ENCODE data around the gene SSH2. TPM values are rescaled to one million over a fixed set of nuclear protein-coding genes. Genes with fewer than 3 reads are reported as not detected.

Gene SSH2
- total and polyA plus RNA-seq, 8 donors = 23.5 to 85.5 (median 24.1) TPM

GRCh38 chr17:29747660-29748059 is 182.4 kb downstream of the SSH2 start:
- DNase-seq (no peak), ATAC-seq (no peak)
- no peaks in the 10 kb centered on the region for H3K9me3 ChIP-seq
- H3K27ac ChIP-seq = no peak overlapping the region
- intact Hi-C loops (cut with DNase I) = no loop called here
- no peak overlapping the region for H3K4me3 ChIP-seq
- no peak for TF ChIP-seq CTCF (IDR thresholded peaks at IDR 0.05)
- H3K27me3 ChIP-seq = no peaks in the 10 kb centered on the region
- H3K4me1 ChIP-seq = peaks cover 0 to 65% of the 10 kb centered on the region in 2 donors
- H3K36me3 ChIP-seq = peaks cover 0 to 21% of the 10 kb centered on the region in 2 donors

DNA sequence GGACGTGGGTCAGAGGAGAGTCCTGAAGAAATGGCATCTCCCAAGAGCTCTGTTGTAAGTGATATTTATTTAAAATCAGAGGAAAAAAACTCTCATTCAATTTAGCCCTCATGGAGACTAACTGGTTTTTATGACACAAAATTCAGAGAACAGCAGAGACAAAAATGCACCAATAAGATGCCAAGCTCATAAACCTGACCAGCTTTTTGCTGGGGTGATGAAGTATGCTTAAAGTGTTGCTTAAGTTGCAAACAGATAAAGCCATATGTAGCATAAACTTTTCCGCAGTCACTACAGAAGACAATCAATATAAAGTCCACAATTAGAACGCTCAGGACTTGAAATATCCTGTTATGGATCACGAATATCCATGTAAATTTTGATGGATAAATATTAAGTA is 183.4 kb downstream of the SSH2 start:
- no peak overlapping the region for H3K4me3 ChIP-seq
- ATAC-seq (no peak), DNase-seq (no peak)
- no peaks in the 10 kb centered on the region for H3K9me3 ChIP-seq
- H3K27me3 ChIP-seq = no peaks in the 10 kb centered on the region
- TF ChIP-seq CTCF (IDR thresholded peaks at IDR 0.05) = no peak
- peaks cover 0 to 13% of the 10 kb centered on the region in 2 donors for H3K36me3 ChIP-seq
- intact Hi-C loops (cut with DNase I) = no loop called here
- peaks cover 0 to 75% of the 10 kb centered on the region in 2 donors for H3K4me1 ChIP-seq
- H3K27ac ChIP-seq = no peak overlapping the region

DNA sequence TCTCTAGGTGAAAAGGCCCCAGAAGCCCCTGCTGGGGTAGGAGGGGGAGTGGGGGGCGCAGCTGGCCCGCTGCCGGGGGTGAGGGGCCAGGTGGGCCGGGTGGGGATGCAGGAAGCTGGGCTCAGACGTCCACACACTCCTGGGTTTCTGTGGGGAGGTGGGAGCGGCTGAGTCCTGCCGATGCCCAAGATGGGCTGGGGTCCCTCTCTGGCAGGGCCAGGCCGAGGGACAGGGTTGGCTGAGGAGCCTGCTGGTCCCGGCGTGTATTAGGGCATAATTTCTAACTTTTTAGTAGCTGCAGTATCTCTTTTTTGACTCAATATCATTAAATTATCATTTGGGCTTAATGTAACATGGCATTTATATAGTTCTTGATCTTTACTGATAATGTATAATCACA is 185.9 kb downstream of the SSH2 start:
- intact Hi-C loops (cut with DNase I) = no loop called here
- no peaks in the 10 kb centered on the region for H3K9me3 ChIP-seq
- TF ChIP-seq CTCF (IDR thresholded peaks at IDR 0.05) = no peak
- H3K36me3 ChIP-seq = no peaks in the 10 kb centered on the region
- peaks cover 0 to 87% of the 10 kb centered on the region in 2 donors for H3K4me1 ChIP-seq
- H3K27ac ChIP-seq = peak overlapping the region in 1 of 2 donors; percentile 59
- DNase-seq (no peak), ATAC-seq (no peak)
- no peak overlapping the region for H3K4me3 ChIP-seq
- H3K27me3 ChIP-seq = no peaks in the 10 kb centered on the region

DNA sequence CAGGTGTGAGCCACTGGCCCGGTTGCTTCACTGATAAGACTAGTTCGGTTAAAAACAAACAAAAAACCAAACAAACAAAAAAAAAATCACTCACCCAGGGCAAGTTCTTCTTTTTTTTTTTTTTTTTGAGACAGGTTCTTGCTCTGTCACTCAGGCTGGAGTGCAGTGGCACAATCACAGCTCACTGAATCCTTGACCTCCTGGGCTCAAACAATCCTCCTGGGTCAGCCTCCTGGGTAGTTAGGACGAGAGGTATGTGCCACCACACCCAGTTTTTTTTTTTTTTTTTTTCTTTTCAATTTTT is 187.9 kb downstream of the SSH2 start:
- Histone ChIP-seq H3K27me3 (no peaks in the 10 kb centered on the region), H3K9me3 (no peaks in the 10 kb centered on the region), H3K36me3 (no peaks in the 10 kb centered on the region), H3K4me1 (peaks cover 0 to 72% of the 10 kb centered on the region in 2 donors), H3K4me3 (no peak overlapping the region), H3K27ac (peak overlapping the region in 1 of 2 donors; percentile 72)
- no peak for DNase-seq
- no peak for ATAC-seq
- intact Hi-C loops (cut with DNase I) = no loop called here
- TF ChIP-seq CTCF (IDR thresholded peaks at IDR 0.05) = no peak

GRCh38 chr17:29740017-29740416 is 190.0 kb downstream of the SSH2 start:
- peak overlapping the region in 1 of 2 donors; percentile 72 for H3K27ac ChIP-seq
- no peak overlapping the region for H3K4me3 ChIP-seq
- TF ChIP-seq CTCF (IDR thresholded peaks at IDR 0.05) = no peak
- peaks cover 0 to 10% of the 10 kb centered on the region in 2 donors for H3K36me3 ChIP-seq
- intact Hi-C loops (cut with DNase I) = no loop called here
- DNase-seq (no peak), ATAC-seq (no peak)
- no peaks in the 10 kb centered on the region for H3K9me3 ChIP-seq
- no peaks in the 10 kb centered on the region for H3K27me3 ChIP-seq
- H3K4me1 ChIP-seq = peaks cover 0 to 56% of the 10 kb centered on the region in 2 donors
